ENCODE results near the gene BLTP2.
"Not testable (repeated sequence)": the region's sequence is repeated elsewhere in the genome, so short reads cannot be mapped to it uniquely, and the experiment has no call there.

Gene BLTP2

DNA sequence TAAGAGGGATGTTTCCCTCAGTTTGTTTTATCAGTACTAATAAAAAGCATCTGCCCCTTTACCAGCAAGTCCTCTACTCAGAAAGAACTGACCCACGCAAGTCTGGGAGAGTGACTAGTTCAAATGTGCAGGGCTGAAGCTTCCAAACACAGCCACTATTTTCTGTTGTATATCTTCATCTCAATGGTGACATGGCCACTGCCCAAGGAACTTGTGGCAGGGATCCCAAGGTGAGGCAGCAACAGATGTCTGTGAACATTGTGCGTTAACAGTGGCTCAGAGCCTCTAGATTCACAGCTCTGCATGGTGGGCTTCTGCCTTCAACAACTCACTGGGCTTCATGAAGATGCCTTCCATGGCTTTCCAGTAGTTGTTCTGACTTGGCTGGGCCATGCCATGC, 3.7 kb upstream of the BLTP2 start:
- DNase-seq (ENCODE audit: low read depth in 1 of 2, low spot score in 1 of 2): no peak

DNA sequence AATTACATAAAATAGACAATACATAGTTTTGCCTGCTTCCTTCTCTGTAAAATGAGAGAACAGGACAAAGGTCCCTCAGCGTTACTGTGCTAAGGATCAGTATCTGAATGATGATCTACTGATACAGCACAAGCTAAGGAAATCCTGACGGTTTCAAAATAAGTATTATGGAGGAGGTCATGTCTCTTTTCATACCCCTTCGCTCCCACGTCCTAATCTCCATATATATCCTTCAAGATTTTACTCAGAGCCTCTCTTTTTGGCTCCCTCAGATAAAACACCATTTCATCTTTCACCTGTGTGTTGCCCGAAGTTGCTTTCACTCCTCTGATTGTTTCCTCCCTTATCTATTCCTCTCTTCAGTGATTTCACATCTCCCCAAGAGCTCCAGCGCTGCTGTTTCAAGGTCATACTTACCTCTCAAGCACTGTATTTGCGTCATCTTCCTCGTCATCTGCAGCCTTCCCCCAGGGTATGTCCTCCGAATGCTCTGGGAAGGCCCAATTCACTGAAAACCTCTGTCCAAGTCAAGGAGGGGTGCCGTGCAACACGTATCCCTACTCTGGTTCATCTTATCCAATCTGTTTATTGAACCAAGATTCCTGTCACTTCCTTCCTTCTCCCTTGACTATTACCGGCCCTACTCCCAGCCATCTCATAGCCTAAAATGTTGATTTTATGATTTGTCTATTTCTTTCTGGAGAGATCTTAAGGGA, 1.2 kb upstream of the BLTP2 start:
- DNase-seq (ENCODE audit: low read depth in 1 of 2, low spot score in 1 of 2): no peak

GRCh38 chr17:28645576-28645939, 600 bp upstream of the BLTP2 start:
- DNase-seq (ENCODE audit: low read depth in 1 of 2, low spot score in 1 of 2): no peak

- no peak for DNase-seq (ENCODE audit: low read depth in 1 of 2, low spot score in 1 of 2)
Measured at GRCh38 chr17:28643983-28644786, 773 bp downstream of the BLTP2 start.

GRCh38 chr17:28641579-28641978, 3.4 kb downstream of the BLTP2 start:
- no peak for DNase-seq (ENCODE audit: low read depth in 1 of 2, low spot score in 1 of 2)

- DNase-seq (ENCODE audit: low read depth in 1 of 2, low spot score in 1 of 2): no peak
Measured at GRCh38 chr17:28635506-28635905, 9.5 kb downstream of the BLTP2 start.

DNA sequence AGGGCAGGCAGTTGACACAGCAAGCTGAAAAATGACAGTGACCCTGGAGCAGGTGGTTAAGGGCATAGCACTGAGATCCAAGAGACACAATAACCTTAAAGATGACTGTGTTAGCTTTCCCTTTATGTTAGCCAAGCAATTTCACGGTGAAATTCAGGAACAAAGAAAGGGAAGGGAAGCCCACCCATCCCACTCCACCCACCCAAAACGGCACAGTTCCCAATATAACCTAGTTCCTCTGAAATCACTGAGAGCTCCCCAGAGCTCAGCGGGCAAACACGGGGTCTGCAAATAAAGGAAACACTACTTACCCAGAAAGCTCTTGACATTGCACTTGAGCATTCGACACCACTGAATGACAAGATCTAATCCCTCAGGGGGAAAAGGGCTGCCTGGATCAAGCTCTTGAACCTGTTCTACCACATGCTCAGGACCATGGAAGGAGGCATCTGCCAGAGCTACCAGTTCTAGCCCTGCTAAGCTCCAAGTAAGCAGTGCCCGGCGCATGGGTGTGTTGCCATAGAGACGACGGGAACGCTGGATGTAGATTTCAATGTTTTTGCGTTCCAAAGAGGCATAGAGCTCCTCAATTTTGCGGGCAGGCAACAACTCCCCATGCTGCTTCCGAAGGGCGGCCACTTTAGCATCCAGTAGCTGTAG, 10.6 kb downstream of the BLTP2 start:
- no peak for DNase-seq (ENCODE audit: low read depth in 1 of 2, low spot score in 1 of 2)

- no peak for DNase-seq (ENCODE audit: low read depth in 1 of 2, low spot score in 1 of 2)
Measured at GRCh38 chr17:28626818-28627217, 18.1 kb downstream of the BLTP2 start.

DNA sequence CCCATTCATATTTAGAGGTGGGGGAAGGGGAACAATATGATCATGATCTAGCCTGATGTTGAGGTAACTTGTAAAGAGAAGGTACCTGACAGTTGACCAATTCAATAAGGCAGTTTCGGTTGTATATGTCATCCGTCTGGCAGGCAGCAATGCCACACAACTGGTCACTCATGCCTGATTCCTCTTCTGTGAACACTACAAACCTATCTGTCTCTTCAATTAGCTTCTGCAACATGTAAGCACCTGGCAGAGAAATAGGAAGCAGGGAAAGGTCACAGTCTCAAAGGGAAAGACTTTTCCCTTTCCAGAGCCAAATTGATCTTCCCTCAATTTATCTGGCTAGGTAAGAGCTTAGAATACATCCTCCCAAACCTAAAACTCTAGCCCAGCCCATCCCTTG, 20.8 kb downstream of the BLTP2 start:
- no peak for DNase-seq (ENCODE audit: low read depth in 1 of 2, low spot score in 1 of 2)

- DNase-seq (ENCODE audit: low read depth in 1 of 2, low spot score in 1 of 2): no peak
Measured at GRCh38 chr17:28623696-28624095, 21.3 kb downstream of the BLTP2 start.

DNA sequence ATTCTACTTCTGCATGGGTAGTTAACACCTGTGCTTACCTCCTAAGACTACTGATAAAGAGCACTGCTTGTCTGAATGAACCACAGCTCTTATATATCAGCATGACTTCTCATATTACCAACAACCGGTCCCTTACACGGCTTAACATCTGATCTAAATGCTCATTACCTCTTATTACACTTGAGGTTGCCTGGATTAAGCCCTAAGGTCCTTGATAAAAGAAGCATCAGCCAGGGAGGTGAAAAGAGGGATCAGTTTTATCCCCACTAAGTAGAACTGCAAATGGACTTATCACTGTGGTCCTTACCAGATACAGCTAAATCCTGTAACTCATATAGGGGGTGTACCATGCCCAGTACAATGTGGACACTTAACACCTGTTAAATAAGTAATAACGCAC, 22.8 kb downstream of the BLTP2 start:
- no peak for DNase-seq (ENCODE audit: low read depth in 1 of 2, low spot score in 1 of 2)

GRCh38 chr17:28620010-28620409, 24.9 kb downstream of the BLTP2 start:
- no peak for DNase-seq (ENCODE audit: low read depth in 1 of 2, low spot score in 1 of 2)

- DNase-seq (ENCODE audit: low read depth in 1 of 2, low spot score in 1 of 2): no peak
Measured at GRCh38 chr17:28618464-28618863, 26.5 kb downstream of the BLTP2 start.

DNA sequence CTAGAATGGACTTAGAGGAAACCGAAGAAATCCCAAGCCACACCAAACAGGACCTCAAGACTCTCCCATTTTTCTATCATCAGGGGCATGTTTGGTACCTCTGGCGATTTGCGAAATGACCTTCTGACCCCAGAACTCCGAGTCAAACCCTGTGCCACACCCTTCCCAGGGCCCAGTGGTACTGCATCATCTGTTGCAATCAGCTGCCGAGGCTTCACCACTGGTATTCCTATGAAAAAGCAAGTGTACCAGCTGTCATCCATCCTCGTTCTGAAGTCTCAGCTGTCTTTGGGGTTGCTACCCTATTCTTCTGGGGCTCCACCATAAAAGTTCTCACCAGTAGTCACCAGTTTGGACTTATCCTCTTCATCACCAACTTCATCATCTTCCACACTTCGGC, 28.7 kb downstream of the BLTP2 start:
- DNase-seq (ENCODE audit: low read depth in 1 of 2, low spot score in 1 of 2): no peak

GRCh38 chr17:28615260-28615940, 29.6 kb downstream of the BLTP2 start:
- DNase-seq (ENCODE audit: low read depth in 1 of 2, low spot score in 1 of 2): no peak

DNA sequence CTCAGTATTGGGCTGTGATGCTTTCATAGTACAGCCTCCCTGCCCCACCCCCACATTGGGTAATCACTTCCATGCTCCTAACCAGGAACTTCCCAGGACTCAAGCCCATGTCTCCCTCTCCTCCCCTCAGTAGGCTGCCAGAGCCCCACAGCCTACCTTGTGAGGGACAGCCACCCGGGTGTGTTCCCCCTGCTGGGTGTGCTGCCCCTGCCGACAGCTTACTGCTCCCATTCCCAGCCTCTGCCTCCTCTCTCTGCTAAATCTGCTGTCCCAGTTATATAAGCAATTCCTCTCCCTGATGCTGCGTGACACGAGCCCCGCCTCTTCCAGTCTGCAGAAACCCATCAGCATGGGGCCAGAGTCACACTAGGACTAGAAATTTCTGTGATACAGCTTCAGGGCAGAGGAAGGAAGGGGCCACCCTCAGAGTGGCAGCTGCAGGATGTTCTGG, 31.0 kb downstream of the BLTP2 start, which contains the start of gene RSKR:
RSKR (minus strand) TSS at position 255 of the 451 bp plus-strand sequence; CDS start at position 231, 24 bp downstream.
- no peak for DNase-seq (ENCODE audit: low read depth in 1 of 2, low spot score in 1 of 2)

- no peak for DNase-seq (ENCODE audit: low read depth in 1 of 2, low spot score in 1 of 2)
Measured at GRCh38 chr17:28612936-28613872, 31.8 kb downstream of the BLTP2 start.

- DNase-seq (ENCODE audit: low read depth in 1 of 2, low spot score in 1 of 2): no peak
Measured at GRCh38 chr17:28612531-28612930, 32.4 kb downstream of the BLTP2 start.

- no peak for DNase-seq (ENCODE audit: low read depth in 1 of 2, low spot score in 1 of 2)
Measured at GRCh38 chr17:28610376-28610775, 34.6 kb downstream of the BLTP2 start.

DNA sequence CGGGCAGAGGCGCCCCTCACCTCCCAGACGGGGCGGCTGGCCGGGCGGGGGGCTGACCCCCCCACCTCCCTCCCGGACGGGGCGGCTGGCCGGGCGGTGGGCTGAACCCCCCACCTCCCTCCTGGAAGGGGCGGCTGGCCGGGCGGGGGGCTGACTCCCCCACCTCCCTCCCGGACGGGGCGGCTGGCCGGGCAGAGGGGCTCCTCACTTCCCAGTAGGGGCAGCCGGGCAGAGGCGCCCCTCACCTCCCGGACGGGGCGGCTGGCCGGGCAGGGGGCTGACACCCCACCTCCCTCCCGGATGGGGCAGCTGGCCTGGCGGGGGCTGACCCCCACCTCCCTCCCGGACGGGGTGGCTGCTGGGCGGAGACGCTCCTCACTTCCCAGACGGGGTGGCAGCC, 40.9 kb downstream of the BLTP2 start:
- not testable (repeated sequence) for DNase-seq (ENCODE audit: low read depth in 1 of 2, low spot score in 1 of 2)

Data from activated T-helper 1 cell treated with anti-CD3 and anti-CD28 coated beads, Interleukin-2, amount 50 U/mL, for 16 hours (primary cell).